ENCODE data around the gene CCDC69. TPM values are rescaled to one million over a fixed set of nuclear protein-coding genes. Genes with fewer than 3 reads are reported as not detected.

The CCDC69 gene
- total RNA-seq, 4 donors from 2014 or later = 13.5 to 51.6 (median 18.3) TPM

DNA sequence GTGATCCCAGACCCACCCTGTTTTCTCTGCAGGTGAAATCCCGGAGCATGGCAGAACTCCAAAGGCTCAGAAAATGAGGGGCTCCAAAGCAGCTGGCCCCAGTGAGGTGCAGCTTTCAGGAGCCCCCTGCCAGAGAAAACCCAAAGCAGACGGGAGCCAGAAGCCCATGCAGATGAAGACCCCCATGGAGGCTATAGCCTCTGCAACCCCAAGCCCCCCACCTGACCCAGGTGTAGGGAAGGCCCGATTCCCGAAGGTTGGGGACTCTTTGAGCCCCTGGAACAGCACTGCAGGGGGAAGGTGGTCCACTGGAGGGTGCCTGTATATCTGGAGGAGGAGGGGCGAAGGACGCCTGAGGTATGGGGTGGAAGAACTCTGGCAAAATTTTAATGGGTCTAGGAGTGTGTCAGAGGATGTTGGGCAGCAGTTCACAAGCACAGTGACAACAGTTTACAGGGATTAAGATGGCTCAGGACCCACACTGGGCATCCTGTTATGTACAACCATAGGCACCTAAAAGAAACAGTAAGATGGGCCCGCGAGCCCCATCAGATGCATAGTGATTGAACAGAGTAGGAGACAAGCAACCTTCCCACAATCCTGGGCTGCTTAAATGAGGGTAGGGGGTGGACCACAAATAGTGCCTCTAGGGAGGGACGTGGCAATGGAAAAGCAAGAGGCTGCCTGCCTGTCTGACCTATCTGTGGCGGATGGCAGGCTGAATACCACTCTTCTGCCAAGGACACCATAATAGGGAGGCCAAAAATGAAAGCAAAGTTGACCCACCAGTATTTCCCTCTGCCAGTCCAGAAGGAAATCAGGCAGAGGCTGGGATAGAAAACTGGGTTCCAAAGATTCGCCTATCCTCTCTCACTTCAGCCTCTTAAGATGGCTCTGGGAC, 49.9 kb downstream of the CCDC69 start:
- TF ChIP-seq POLR2A (IDR thresholded peaks at IDR 0.05) = no peak
- TF ChIP-seq, protein P1, sequence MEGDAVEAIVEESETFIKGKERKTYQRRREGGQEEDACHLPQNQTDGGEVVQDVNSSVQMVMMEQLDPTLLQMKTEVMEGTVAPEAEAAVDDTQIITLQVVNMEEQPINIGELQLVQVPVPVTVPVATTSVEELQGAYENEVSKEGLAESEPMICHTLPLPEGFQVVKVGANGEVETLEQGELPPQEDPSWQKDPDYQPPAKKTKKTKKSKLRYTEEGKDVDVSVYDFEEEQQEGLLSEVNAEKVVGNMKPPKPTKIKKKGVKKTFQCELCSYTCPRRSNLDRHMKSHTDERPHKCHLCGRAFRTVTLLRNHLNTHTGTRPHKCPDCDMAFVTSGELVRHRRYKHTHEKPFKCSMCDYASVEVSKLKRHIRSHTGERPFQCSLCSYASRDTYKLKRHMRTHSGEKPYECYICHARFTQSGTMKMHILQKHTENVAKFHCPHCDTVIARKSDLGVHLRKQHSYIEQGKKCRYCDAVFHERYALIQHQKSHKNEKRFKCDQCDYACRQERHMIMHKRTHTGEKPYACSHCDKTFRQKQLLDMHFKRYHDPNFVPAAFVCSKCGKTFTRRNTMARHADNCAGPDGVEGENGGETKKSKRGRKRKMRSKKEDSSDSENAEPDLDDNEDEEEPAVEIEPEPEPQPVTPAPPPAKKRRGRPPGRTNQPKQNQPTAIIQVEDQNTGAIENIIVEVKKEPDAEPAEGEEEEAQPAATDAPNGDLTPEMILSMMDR (IDR thresholded peaks at IDR 0.05) = no peak
- Histone ChIP-seq H3K4me3 (replicated peaks in 1 of 3) (no peak overlapping the region), H3K4me1 (no peaks in the 10 kb centered on the region), H3K27ac (no peak overlapping the region), H3K27me3 (no peaks in the 10 kb centered on the region), H3K9me3 (no peaks in the 10 kb centered on the region), H3K36me3 (no peaks in the 10 kb centered on the region)
- DNase-seq = no peak
- intact Hi-C loops (cut with DNase I) = loop anchor here (5.0 kb wide), 1 partner anchor 63 kb away; no protein-coding TSS in a partner anchor
- WGBS, 2 donors = 86 to 91% methylated on average over 10 to 11 of the region's 11 CpGs

DNA sequence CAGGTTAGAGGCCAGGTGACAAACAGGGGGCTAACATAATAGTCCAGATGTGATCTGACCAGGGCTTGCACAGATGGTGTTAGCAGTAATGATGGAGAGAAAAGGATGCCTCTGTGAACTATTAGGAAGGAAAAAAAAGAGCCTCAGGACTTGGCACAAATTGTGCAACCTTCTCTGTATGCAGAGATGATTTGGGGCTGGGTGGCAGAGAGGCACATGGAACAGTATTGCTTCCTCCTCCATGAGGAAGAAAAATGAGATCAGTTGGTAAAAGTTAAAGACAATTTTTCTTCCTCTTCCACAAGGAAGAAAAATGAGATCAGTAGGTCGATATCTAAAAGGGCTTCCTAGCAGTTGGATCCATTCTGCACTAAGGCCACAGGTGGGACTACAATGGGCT, 52.4 kb downstream of the CCDC69 start:
- WGBS, 2 donors = 77 to 79% methylated on average over 1 of the region's 1 CpG
- DNase-seq = no peak
- H3K9me3 ChIP-seq = no peaks in the 10 kb centered on the region

DNA sequence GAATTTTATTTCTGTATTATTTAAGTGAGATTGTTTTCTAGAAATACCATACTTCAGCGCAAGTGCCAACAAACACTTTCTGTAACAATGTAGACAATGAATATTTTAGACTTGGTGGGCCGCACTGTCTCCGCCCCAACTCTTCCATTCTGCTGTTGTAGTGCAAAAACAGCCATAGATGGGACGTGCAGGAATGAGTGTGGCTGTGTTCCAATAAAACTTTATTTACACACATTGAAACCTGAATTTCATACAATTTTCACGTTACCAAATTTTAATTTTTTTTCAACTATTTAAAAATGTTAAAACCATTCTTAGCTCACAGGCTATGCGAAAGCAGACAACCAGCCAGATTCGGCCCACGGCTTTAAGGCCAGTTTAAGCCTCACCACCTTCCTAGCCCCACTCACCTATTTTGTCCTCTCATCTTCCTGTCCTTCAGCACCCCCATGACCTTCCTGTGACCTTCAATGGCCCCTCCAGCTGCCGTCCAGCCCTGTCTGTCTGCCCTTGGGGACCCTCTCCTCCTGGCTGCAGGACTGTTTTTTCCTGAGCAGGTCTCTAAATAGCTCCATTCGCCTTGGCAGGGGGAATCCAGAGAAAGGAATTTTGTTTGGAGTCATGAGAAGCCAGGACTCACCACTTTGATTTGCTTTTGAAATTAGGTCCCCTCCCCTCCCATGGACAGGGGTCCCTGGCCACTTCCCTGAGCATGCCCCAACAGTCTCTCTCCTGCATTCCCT, 55.1 kb downstream of the CCDC69 start:
- TF ChIP-seq, protein P1 (IDR thresholded peaks at IDR 0.05) = no peak
- no peak for TF ChIP-seq POLR2A (IDR thresholded peaks at IDR 0.05)
- H3K9me3 ChIP-seq = no peaks in the 10 kb centered on the region
- no peak for DNase-seq
- no peak overlapping the region for H3K27ac ChIP-seq
- intact Hi-C loops (cut with DNase I) = loop anchor here (5.0 kb wide), 2 partner anchors 116 to 366 kb away; no protein-coding TSS in a partner anchor
- H3K4me3 ChIP-seq (replicated peaks in 1 of 3) = no peak overlapping the region
- peaks cover 0 to 3% of the 10 kb centered on the region in 2 donors for H3K4me1 ChIP-seq
- WGBS, 2 donors = 87% methylated on average over 10 of the region's 10 CpGs
- H3K27me3 ChIP-seq = no peaks in the 10 kb centered on the region
- no peaks in the 10 kb centered on the region for H3K36me3 ChIP-seq

More for the DNA sequence above, 52.4 kb downstream of the CCDC69 start:
- Histone ChIP-seq H3K27ac (no peak overlapping the region), H3K27me3 (no peaks in the 10 kb centered on the region), H3K36me3 (no peaks in the 10 kb centered on the region), H3K4me3 (replicated peaks in 1 of 3) (no peak overlapping the region), H3K4me1 (no peaks in the 10 kb centered on the region)
- no peak for TF ChIP-seq POLR2A (IDR thresholded peaks at IDR 0.05)
- TF ChIP-seq, protein P1 (IDR thresholded peaks at IDR 0.05) = no peak
- intact Hi-C loops (cut with DNase I) = loop anchor here (5.0 kb wide), 1 partner anchor 66 kb away; no protein-coding TSS in a partner anchor

DNA sequence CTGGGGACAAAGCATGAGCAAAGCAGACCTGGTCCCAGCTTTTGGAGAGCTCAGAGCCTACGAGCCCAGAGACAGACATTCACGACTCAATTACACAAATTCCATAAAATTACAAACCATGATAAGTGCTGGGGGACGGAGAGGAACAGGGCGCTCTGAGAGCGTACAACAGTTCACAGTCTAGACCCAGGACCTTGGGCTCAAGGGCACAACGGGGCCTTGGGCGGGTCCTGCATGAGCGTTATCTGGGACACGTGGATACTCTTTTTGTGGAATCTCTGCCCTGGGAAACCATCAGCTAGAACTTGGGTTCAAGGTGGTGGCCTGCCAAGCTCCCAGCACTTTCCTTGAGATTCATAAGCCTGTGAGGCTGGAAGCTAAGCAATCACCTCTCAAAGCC, 56.9 kb downstream of the CCDC69 start:
- whole genome bisulfite sequencing, 2 donors = 58 to 63% methylated on average over 9 of the region's 9 CpGs
- Histone ChIP-seq H3K4me3 (replicated peaks in 1 of 3) (no peak overlapping the region), H3K4me1 (peaks cover 0 to 3% of the 10 kb centered on the region in 2 donors), H3K27me3 (no peaks in the 10 kb centered on the region), H3K27ac (no peak overlapping the region), H3K36me3 (no peaks in the 10 kb centered on the region), H3K9me3 (no peaks in the 10 kb centered on the region)
- TF ChIP-seq, protein P1 (IDR thresholded peaks at IDR 0.05) = no peak
- TF ChIP-seq POLR2A (IDR thresholded peaks at IDR 0.05) = no peak
- DNase-seq = peak in 1 of 2 donors; percentile 4
- intact Hi-C loops (cut with DNase I) = loop anchor here (5.0 kb wide), 2 partner anchors 115 to 365 kb away; no protein-coding TSS in a partner anchor

Measured in thyroid gland (tissue), 4 donors.